K562 (cell line): ENCODE measurements around the gene ZRANB3. TPM values are rescaled to one million over a fixed set of nuclear protein-coding genes. Genes with fewer than 3 reads are reported as not detected.

ENCODE experiments used
- ASH1L ChIP-seq: fragments of 450-650 bp; IDR thresholded peaks from 2 replicates; pipeline ENCODE4 v1.6.1; 2018; ENCODE audit warnings: borderline replicate concordance, mild to moderate bottlenecking, low read depth; ENCODE audit not compliant: partially characterized antibody
- ZBTB40 ChIP-seq, 2 experiments: fragments of 450-650 bp in 1 of 2; sonication (generic) in 1 of 2; formaldehyde crosslinking in 1 of 2; IDR thresholded peaks; 2 replicates each; pipeline versions ENCODE4 v1.7.1 to v1.9.0; 2016 to 2022; ENCODE audit warnings: inconsistent platforms in 1 of 2, mild to moderate bottlenecking in 1 of 2, missing genetic modification reagents in 1 of 2
- ZNF134 ChIP-seq: fragments of 250-450 bp; sonication (Bioruptor Pico); conservative IDR thresholded peaks from 2 replicates; pipeline ENCODE4 v1.4.0; 2020
- polyA plus RNA-seq, 8 experiments: library from polyadenylated mRNA; depleted of rRNA in 4 of 8; stranded (reverse) in 5 of 8; unstranded in 3 of 8; fragments of >200 nt; fragmentation: Nextera tagmentation in 2 of 8; fragmentation: Illumina TruSeq in 1 of 8; extraction: Ambion mirVana in 2 of 8; extraction: Trizol in 1 of 8; gene quantifications; 2 replicates each; pipeline versions ENCODE4 v1.2.1 to v1.2.3, GENCODE V29; 2011 to 2014; ENCODE audit warnings: inconsistent platforms in 1 of 8, missing spikeins in 1 of 8
- total RNA-seq, 7 experiments: library from RNA; depleted of rRNA in 6 of 7; stranded (reverse); fragments of >200 nt in 6 of 7; fragmentation: Illumina TruSeq in 2 of 7; extraction: Trizol in 2 of 7; gene quantifications; 2 replicates each; pipeline versions ENCODE4 v1.2.1 to v1.2.3, GENCODE V29; 2011 to 2021; ENCODE audit warnings: low replicate concordance in 1 of 7
- TF ChIP-seq, protein P1 (sequence below): fragments of 450-650 bp; IDR thresholded peaks from 2 replicates; pipeline ENCODE4 v1.6.1; 2016; ENCODE audit warnings: low read depth

Gene ZRANB3
- total and polyA plus RNA-seq, 9 of the 15 experiments (the other 6 are each of a cell fraction or from before 2014, with no cell fraction given), result 8.6 to 21.3 (median 14.7) TPM

DNA sequence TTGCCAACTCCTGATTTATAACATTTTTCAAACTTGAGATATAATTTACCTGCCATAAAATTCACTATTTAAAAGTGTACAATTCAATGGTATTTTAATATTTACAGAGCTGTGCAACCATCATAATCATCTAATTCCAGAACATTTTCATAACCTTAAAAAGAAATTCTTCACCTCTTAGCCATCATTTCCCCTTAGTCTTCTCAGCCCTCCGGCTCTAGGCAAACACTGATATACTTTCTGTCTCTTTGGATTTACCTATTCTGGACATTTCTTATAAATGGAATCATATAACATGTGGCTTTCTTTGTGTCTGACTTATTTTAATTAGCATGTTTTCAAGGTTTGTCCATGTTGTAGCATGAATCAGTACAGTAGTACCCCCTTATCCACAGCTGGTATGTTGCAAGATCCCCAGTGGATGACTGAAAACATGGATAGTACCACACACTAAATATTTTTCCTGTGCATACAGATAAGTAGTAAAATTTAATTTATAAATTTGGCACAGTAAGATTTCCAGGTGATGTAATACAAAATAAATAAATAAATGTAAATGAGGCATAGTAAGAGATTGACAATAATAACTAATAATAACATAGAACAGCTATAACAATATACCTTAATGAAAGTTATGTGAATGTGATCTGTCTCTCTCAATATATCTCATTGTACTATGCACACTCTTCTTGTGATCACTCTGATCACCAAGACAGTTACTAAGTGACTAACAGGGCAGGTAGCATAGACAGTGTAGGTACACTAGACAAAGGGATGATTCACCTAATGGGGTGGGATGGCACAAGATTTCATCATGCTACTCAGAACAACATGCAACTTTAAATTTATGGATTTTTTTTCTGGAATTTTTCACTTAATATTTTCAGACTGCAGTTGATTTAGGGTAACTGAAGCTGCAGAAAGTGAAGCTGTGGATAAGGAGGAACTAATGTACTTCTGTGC, 405.8 kb downstream of the ZRANB3 start (continued):
- TF ChIP-seq, protein P1, sequence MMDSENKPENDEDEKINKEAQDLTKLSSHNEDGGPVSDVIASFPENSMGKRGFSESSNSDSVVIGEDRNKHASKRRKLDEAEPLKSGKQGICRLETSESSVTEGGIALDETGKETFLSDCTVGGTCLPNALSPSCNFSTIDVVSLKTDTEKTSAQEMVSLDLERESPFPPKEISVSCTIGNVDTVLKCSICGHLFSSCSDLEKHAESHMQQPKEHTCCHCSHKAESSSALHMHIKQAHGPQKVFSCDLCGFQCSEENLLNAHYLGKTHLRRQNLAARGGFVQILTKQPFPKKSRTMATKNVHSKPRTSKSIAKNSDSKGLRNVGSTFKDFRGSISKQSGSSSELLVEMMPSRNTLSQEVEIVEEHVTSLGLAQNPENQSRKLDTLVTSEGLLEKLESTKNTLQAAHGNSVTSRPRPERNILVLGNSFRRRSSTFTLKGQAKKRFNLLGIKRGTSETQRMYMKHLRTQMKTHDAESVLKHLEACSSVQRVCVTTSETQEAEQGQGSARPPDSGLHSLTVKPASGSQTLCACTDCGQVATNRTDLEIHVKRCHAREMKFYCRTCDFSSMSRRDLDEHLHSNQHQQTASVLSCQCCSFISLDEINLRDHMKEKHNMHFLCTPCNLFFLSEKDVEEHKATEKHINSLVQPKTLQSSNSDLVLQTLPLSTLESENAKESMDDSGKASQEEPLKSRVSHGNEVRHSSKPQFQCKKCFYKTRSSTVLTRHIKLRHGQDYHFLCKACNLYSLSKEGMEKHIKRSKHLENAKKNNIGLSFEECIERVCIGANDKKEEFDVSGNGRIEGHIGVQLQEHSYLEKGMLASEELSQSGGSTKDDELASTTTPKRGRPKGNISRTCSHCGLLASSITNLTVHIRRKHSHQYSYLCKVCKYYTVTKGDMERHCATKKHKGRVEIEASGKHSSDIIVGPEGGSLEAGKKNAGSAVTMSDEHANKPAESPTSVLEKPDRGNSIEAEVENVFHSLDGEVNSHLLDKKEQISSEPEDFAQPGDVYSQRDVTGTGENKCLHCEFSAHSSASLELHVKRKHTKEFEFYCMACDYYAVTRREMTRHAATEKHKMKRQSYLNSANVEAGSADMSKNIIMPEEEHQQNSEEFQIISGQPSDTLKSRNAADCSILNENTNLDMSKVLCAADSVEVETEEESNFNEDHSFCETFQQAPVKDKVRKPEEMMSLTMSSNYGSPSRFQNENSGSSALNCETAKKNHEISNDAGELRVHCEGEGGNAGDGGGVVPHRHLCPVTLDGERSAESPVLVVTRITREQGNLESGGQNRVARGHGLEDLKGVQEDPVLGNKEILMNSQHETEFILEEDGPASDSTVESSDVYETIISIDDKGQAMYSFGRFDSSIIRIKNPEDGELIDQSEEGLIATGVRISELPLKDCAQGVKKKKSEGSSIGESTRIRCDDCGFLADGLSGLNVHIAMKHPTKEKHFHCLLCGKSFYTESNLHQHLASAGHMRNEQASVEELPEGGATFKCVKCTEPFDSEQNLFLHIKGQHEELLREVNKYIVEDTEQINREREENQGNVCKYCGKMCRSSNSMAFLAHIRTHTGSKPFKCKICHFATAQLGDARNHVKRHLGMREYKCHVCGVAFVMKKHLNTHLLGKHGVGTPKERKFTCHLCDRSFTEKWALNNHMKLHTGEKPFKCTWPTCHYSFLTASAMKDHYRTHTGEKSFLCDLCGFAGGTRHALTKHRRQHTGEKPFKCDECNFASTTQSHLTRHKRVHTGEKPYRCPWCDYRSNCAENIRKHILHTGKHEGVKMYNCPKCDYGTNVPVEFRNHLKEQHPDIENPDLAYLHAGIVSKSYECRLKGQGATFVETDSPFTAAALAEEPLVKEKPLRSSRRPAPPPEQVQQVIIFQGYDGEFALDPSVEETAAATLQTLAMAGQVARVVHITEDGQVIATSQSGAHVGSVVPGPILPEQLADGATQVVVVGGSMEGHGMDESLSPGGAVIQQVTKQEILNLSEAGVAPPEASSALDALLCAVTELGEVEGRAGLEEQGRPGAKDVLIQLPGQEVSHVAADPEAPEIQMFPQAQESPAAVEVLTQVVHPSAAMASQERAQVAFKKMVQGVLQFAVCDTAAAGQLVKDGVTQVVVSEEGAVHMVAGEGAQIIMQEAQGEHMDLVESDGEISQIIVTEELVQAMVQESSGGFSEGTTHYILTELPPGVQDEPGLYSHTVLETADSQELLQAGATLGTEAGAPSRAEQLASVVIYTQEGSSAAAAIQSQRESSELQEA, result no peak
- TF ChIP-seq ASH1L (no peak), ZBTB40 (IDR thresholded peaks at IDR 0.05) (no peak), ZBTB40 (CRISPR knock-in tag; IDR thresholded peaks at IDR 0.05) (no peak), ZNF134 (no peak)
